Measurements from ENCODE around the gene USP13. TPM values are rescaled to one million over a fixed set of nuclear protein-coding genes. Genes with fewer than 3 reads are reported as not detected.
A peak's percentile ranks its signal among the peaks of the same experiment; 100 is the strongest.

Gene USP13
- total RNA-seq, 2 experiments from 2014 or later, result 12.0 to 12.1 TPM

DNA sequence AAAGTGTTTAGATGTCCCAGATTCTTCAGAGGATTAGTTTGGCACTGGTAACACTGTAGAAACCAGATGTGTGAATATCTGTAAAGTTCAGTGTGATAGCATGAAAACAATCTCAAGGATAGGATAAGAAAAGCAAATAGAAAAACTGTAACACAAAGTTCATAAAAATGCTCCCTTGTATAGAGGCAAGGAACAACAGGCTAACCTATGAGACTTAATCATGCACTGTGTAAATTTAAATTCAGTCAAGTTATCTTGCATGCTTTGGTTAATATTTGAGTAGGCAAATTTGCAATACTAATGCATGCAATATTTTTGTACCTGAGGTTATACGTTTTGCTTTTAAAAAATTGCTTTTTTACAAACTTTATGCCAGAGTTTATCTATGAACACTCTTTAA lies 144.4 kb downstream of the USP13 start:
- CTCF ChIA-PET, result no interaction called here
- intact Hi-C loops (cut with micrococcal nuclease), result no loop called here

GRCh38 chr3:179801263-179801662 lies 148.4 kb downstream of the USP13 start:
- CTCF ChIA-PET, result no interaction called here
- Mint-ChIP-seq H3K9me3 (no peaks in the 10 kb centered on the region), H3K36me3 (ENCODE audit: low read depth) (no peaks in the 10 kb centered on the region), H3K4me3 (no peak overlapping the region), H3K27ac (no peak overlapping the region), H3K4me1 (ENCODE audit: low read depth) (peaks cover 6% of the 10 kb centered on the region), H3K27me3 (ENCODE audit: low read depth) (peaks cover 15% of the 10 kb centered on the region)
- intact Hi-C loops (cut with micrococcal nuclease), result no loop called here
- no peak for DNase-seq

More for the DNA sequence above, 144.4 kb downstream of the USP13 start:
- H3K27me3 Mint-ChIP-seq (ENCODE audit: low read depth), result peaks cover 7% of the 10 kb centered on the region
- H3K9me3 Mint-ChIP-seq, result no peaks in the 10 kb centered on the region
- no peak for DNase-seq
- no peak overlapping the region for H3K4me3 Mint-ChIP-seq
- H3K27ac Mint-ChIP-seq, result no peak overlapping the region
- H3K4me1 Mint-ChIP-seq (ENCODE audit: low read depth), result no peaks in the 10 kb centered on the region
- H3K36me3 Mint-ChIP-seq (ENCODE audit: low read depth), result no peaks in the 10 kb centered on the region

DNA sequence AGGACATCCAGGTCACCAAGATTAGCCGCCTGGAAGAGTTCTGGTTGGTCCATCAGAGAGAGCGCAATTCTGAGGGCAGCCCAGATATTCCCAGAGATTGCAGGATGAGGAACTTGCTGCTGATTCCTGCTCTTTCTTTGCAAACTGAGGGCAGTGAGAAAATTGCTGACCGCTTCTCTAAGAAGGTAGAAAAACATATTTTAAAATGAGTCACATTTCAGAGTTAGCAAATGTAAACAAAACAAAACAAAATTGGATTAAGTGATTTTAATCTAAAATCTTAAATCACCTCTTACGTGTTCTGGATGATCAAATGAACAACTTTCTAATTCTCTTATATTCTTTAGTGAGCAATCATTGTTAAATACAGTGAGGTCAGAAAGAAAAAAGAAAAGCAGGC lies 149.0 kb downstream of the USP13 start:
- H3K27ac Mint-ChIP-seq, result no peak overlapping the region
- DNase-seq, result no peak
- no peak overlapping the region for H3K4me3 Mint-ChIP-seq
- H3K27me3 Mint-ChIP-seq (ENCODE audit: low read depth), result peaks cover 15% of the 10 kb centered on the region
- H3K9me3 Mint-ChIP-seq, result no peaks in the 10 kb centered on the region
- intact Hi-C loops (cut with micrococcal nuclease), result no loop called here
- peaks cover 6% of the 10 kb centered on the region for H3K4me1 Mint-ChIP-seq (ENCODE audit: low read depth)
- CTCF ChIA-PET, result no interaction called here
- H3K36me3 Mint-ChIP-seq (ENCODE audit: low read depth), result no peaks in the 10 kb centered on the region

GRCh38 chr3:179806177-179806576 lies 153.3 kb downstream of the USP13 start:
- intact Hi-C loops (cut with micrococcal nuclease), result no loop called here
- Mint-ChIP-seq H3K36me3 (ENCODE audit: low read depth) (no peaks in the 10 kb centered on the region), H3K4me1 (ENCODE audit: low read depth) (peaks cover 6% of the 10 kb centered on the region), H3K27ac (no peak overlapping the region), H3K27me3 (ENCODE audit: low read depth) (peaks cover 13% of the 10 kb centered on the region), H3K9me3 (no peaks in the 10 kb centered on the region), H3K4me3 (no peak overlapping the region)
- CTCF ChIA-PET, result no interaction called here
- DNase-seq, result no peak

GRCh38 chr3:179807588-179807987 lies 154.7 kb downstream of the USP13 start:
- Mint-ChIP-seq H3K27ac (no peak overlapping the region), H3K4me1 (ENCODE audit: low read depth) (peaks cover 6% of the 10 kb centered on the region), H3K4me3 (no peak overlapping the region), H3K9me3 (no peaks in the 10 kb centered on the region), H3K36me3 (ENCODE audit: low read depth) (no peaks in the 10 kb centered on the region), H3K27me3 (ENCODE audit: low read depth) (peaks cover 8% of the 10 kb centered on the region)
- intact Hi-C loops (cut with micrococcal nuclease), result no loop called here
- no peak for DNase-seq
- CTCF ChIA-PET, result no interaction called here

DNA sequence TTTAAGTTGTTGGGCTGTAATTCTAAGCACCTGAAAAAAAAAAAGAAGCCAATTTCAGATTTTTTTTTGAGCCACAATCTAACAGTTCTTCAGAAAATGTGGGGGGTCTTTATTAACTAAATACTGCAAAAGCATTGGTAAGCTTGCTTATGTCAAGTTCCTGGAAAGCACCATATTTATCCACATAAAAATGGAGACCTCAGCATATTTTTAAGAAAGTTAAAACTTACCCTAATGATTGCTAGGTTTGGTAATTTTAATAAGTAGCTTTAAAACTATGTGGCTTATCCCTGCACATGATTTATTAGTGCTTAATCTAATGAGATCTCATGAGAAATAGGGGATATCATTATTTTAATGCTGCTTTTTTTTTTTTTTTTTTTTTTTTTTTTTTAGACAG lies 156.8 kb downstream of the USP13 start:
- no peak for DNase-seq

GRCh38 chr3:179811321-179812095 lies 158.7 kb downstream of the USP13 start:
- DNase-seq, result peak; percentile 34
- Mint-ChIP-seq H3K27ac (no peak overlapping the region), H3K4me1 (ENCODE audit: low read depth) (no peaks in the 10 kb centered on the region), H3K9me3 (no peaks in the 10 kb centered on the region), H3K36me3 (ENCODE audit: low read depth) (no peaks in the 10 kb centered on the region), H3K4me3 (no peak overlapping the region), H3K27me3 (ENCODE audit: low read depth) (no peaks in the 10 kb centered on the region)
- CTCF ChIA-PET, result interaction anchor here (0.6 to 1.7 kb wide), 5 partner anchors 9 to 117 kb away, joined by 3 to 5 read pairs (median 3); no protein-coding TSS in a partner anchor
- intact Hi-C loops (cut with micrococcal nuclease), result loop anchor here (10.0 kb wide), 1 partner anchor 793 kb away; the partner anchor contains the start of gene TTC14

More for the DNA sequence above, 156.8 kb downstream of the USP13 start:
- no peaks in the 10 kb centered on the region for H3K36me3 Mint-ChIP-seq (ENCODE audit: low read depth)
- H3K27me3 Mint-ChIP-seq (ENCODE audit: low read depth), result peaks cover 4% of the 10 kb centered on the region
- no peak overlapping the region for H3K27ac Mint-ChIP-seq
- H3K9me3 Mint-ChIP-seq, result no peaks in the 10 kb centered on the region
- H3K4me3 Mint-ChIP-seq, result no peak overlapping the region
- CTCF ChIA-PET, result no interaction called here
- H3K4me1 Mint-ChIP-seq (ENCODE audit: low read depth), result peaks cover 2% of the 10 kb centered on the region
- intact Hi-C loops (cut with micrococcal nuclease), result loop anchor here (10.0 kb wide), 1 partner anchor 795 kb away; the partner anchor contains the start of gene TTC14

GRCh38 chr3:179812096-179812382 lies 159.2 kb downstream of the USP13 start:
- CTCF ChIA-PET, result interaction anchor here (0.6 to 1.7 kb wide), 5 partner anchors 9 to 452 kb away, joined by 3 to 5 read pairs (median 3); no protein-coding TSS in a partner anchor
- H3K36me3 Mint-ChIP-seq (ENCODE audit: low read depth), result no peaks in the 10 kb centered on the region
- intact Hi-C loops (cut with micrococcal nuclease), result loop anchor here (10.0 kb wide), 1 partner anchor 793 kb away; the partner anchor contains the start of gene TTC14
- no peaks in the 10 kb centered on the region for H3K9me3 Mint-ChIP-seq
- no peak overlapping the region for H3K4me3 Mint-ChIP-seq
- H3K27ac Mint-ChIP-seq, result no peak overlapping the region
- DNase-seq, result no peak
- H3K4me1 Mint-ChIP-seq (ENCODE audit: low read depth), result no peaks in the 10 kb centered on the region
- H3K27me3 Mint-ChIP-seq (ENCODE audit: low read depth), result no peaks in the 10 kb centered on the region

- H3K4me1 Mint-ChIP-seq (ENCODE audit: low read depth), result no peaks in the 10 kb centered on the region
- DNase-seq, result no peak
- no peak overlapping the region for H3K27ac Mint-ChIP-seq
- no peak overlapping the region for H3K4me3 Mint-ChIP-seq
- intact Hi-C loops (cut with micrococcal nuclease), result loop anchor here (10.0 kb wide), 1 partner anchor 785 kb away; the partner anchor contains the start of gene TTC14
- no peaks in the 10 kb centered on the region for H3K36me3 Mint-ChIP-seq (ENCODE audit: low read depth)
- CTCF ChIA-PET, result no interaction called here
- peaks cover 4% of the 10 kb centered on the region for H3K27me3 Mint-ChIP-seq (ENCODE audit: low read depth)
- no peaks in the 10 kb centered on the region for H3K9me3 Mint-ChIP-seq
Observed at GRCh38 chr3:179819379-179819778, 166.5 kb downstream of the USP13 start.

GRCh38 chr3:179822296-179822695 lies 169.5 kb downstream of the USP13 start:
- Mint-ChIP-seq H3K9me3 (no peaks in the 10 kb centered on the region), H3K27me3 (ENCODE audit: low read depth) (peaks cover 4% of the 10 kb centered on the region), H3K27ac (no peak overlapping the region), H3K4me3 (no peak overlapping the region), H3K36me3 (ENCODE audit: low read depth) (no peaks in the 10 kb centered on the region), H3K4me1 (ENCODE audit: low read depth) (no peaks in the 10 kb centered on the region)
- DNase-seq, result no peak
- CTCF ChIA-PET, result interaction anchor here (1.5 kb wide), 1 partner anchor 10 kb away, joined by 3 read pairs; no protein-coding TSS in a partner anchor
- intact Hi-C loops (cut with micrococcal nuclease), result no loop called here

GRCh38 chr3:179825527-179826246 lies 172.8 kb downstream of the USP13 start:
- Mint-ChIP-seq H3K9me3 (no peaks in the 10 kb centered on the region), H3K4me3 (no peak overlapping the region), H3K4me1 (ENCODE audit: low read depth) (no peaks in the 10 kb centered on the region), H3K27ac (no peak overlapping the region), H3K36me3 (ENCODE audit: low read depth) (no peaks in the 10 kb centered on the region), H3K27me3 (ENCODE audit: low read depth) (peaks cover under 1% of the 10 kb centered on the region)
- no peak for DNase-seq
- intact Hi-C loops (cut with micrococcal nuclease), result loop anchor here (5.0 kb wide), 1 partner anchor 178 kb away; no protein-coding TSS in a partner anchor
- CTCF ChIA-PET, result interaction anchor here (0.7 kb wide), 1 partner anchor 158 kb away, joined by 4 read pairs; no protein-coding TSS in a partner anchor

DNA sequence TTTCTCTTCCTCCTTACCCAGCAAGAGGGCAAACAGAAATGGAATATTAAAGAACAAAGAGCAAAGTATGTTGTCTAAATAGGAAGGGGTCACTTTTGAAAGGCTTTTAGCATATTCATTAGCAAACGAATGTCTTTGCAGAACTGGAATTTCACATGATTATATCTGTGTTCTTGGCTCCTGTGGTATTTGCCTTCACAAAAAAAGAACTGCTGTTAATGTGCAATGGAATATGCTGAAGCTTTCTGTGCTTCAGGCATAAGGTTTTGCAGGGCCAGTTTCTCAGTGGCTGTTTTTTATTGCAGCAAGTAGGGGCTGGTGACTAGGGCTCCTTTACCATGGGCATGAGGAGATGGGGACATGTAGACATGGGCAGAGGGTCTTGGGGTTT lies 173.4 kb downstream of the USP13 start:
- H3K27me3 Mint-ChIP-seq (ENCODE audit: low read depth), result no peaks in the 10 kb centered on the region
- H3K4me3 Mint-ChIP-seq, result no peak overlapping the region
- intact Hi-C loops (cut with micrococcal nuclease), result loop anchor here (5.0 kb wide), 1 partner anchor 179 kb away; no protein-coding TSS in a partner anchor
- H3K4me1 Mint-ChIP-seq (ENCODE audit: low read depth), result no peaks in the 10 kb centered on the region
- CTCF ChIA-PET, result no interaction called here
- H3K9me3 Mint-ChIP-seq, result no peaks in the 10 kb centered on the region
- no peaks in the 10 kb centered on the region for H3K36me3 Mint-ChIP-seq (ENCODE audit: low read depth)
- H3K27ac Mint-ChIP-seq, result no peak overlapping the region
- no peak for DNase-seq
